ENCODE results near the gene SMIM29. TPM values are rescaled to one million over a fixed set of nuclear protein-coding genes. Genes with fewer than 3 reads are reported as not detected.
A peak's percentile ranks its signal among the peaks of the same experiment; 100 is the strongest.

The SMIM29 gene
- total RNA-seq, 1 donor from 2014 or later = 9.2 TPM

- Histone ChIP-seq H3K36me3 (no peaks in the 10 kb centered on the region), H3K27me3 (no peaks in the 10 kb centered on the region), H3K4me1 (peaks cover 10 to 12% of the 10 kb centered on the region in 2 donors), H3K27ac (peak overlapping the region; percentile 80 to 90), H3K9me3 (no peaks in the 10 kb centered on the region), H3K4me3 (peak overlapping the region; percentile 67 to 71)
- intact Hi-C loops (cut with DNase I) = loop anchor here (1.0 to 10.0 kb wide), 2 partner anchors 11 to 459 kb away; partner anchors contain the start of gene ILRUN
- TF ChIP-seq CTCF (IDR thresholded peaks at IDR 0.05) = peak in 1 of 3 experiments; percentile 8
- peak in 1 of 2 donors; percentile 83 for DNase-seq (ENCODE audit: low spot score in 2 of 2)
Observed at GRCh38 chr6:34235307-34236130, 13.3 kb downstream of the SMIM29 start.

- Histone ChIP-seq H3K4me3 (no peak overlapping the region), H3K4me1 (peaks cover 10 to 12% of the 10 kb centered on the region in 2 donors), H3K27ac (peak overlapping the region; percentile 80 to 90), H3K36me3 (no peaks in the 10 kb centered on the region), H3K9me3 (no peaks in the 10 kb centered on the region), H3K27me3 (no peaks in the 10 kb centered on the region)
- DNase-seq (ENCODE audit: low spot score in 2 of 2) = peak in 1 of 2 donors; percentile 64
- no peak for TF ChIP-seq CTCF (IDR thresholded peaks at IDR 0.05)
- intact Hi-C loops (cut with DNase I) = loop anchor here (10.0 kb wide), 1 partner anchor 460 kb away; the partner anchor contains the start of gene ILRUN
Observed at GRCh38 chr6:34234667-34235306, 14.0 kb downstream of the SMIM29 start.

- Histone ChIP-seq H3K27ac (peak overlapping the region; percentile 80 to 90), H3K27me3 (no peaks in the 10 kb centered on the region), H3K9me3 (no peaks in the 10 kb centered on the region), H3K4me1 (peaks cover 10 to 12% of the 10 kb centered on the region in 2 donors), H3K36me3 (no peaks in the 10 kb centered on the region), H3K4me3 (no peak overlapping the region)
- TF ChIP-seq CTCF (IDR thresholded peaks at IDR 0.05) = no peak
- peak in 1 of 2 donors; percentile 55 for DNase-seq (ENCODE audit: low spot score in 2 of 2)
- intact Hi-C loops (cut with DNase I) = loop anchor here (10.0 kb wide), 1 partner anchor 461 kb away; the partner anchor contains the start of gene ILRUN
Observed at GRCh38 chr6:34233867-34234266, 14.9 kb downstream of the SMIM29 start.

- Histone ChIP-seq H3K4me3 (no peak overlapping the region), H3K4me1 (peaks cover 10 to 12% of the 10 kb centered on the region in 2 donors), H3K27ac (peak overlapping the region; percentile 22 to 47), H3K27me3 (no peaks in the 10 kb centered on the region), H3K9me3 (no peaks in the 10 kb centered on the region), H3K36me3 (no peaks in the 10 kb centered on the region)
- TF ChIP-seq CTCF (IDR thresholded peaks at IDR 0.05) = no peak
- intact Hi-C loops (cut with DNase I) = loop anchor here (10.0 kb wide), 1 partner anchor 462 kb away; the partner anchor contains the start of gene ILRUN
- no peak for DNase-seq (ENCODE audit: low spot score in 2 of 2)
Observed at GRCh38 chr6:34232901-34233300, 15.9 kb downstream of the SMIM29 start.

GRCh38 chr6:34231566-34232336 is 17.1 kb downstream of the SMIM29 start:
- Histone ChIP-seq H3K4me1 (peaks cover 10 to 12% of the 10 kb centered on the region in 2 donors), H3K27me3 (no peaks in the 10 kb centered on the region), H3K4me3 (no peak overlapping the region), H3K9me3 (no peaks in the 10 kb centered on the region), H3K27ac (no peak overlapping the region), H3K36me3 (no peaks in the 10 kb centered on the region)
- no peak for TF ChIP-seq CTCF (IDR thresholded peaks at IDR 0.05)
- DNase-seq (ENCODE audit: low spot score in 2 of 2) = no peak
- intact Hi-C loops (cut with DNase I) = loop anchor here (10.0 kb wide), 1 partner anchor 463 kb away; the partner anchor contains the start of gene ILRUN

Data from ascending aorta (tissue), 2 donors.